HG02588 (cell line): ENCODE results near the gene CBR3.
A peak's percentile ranks its signal among the peaks of the same experiment; 100 is the strongest.
"Not testable (repeated sequence)": the region's sequence is repeated elsewhere in the genome, so short reads cannot be mapped to it uniquely, and the experiment has no call there.

Source experiments
- ATAC-seq: cut with Tn5 transposase; IDR thresholded peaks from one replicate; pipeline ENCODE4 v1.9.1; 2021; ENCODE audit warnings: mild to moderate bottlenecking, moderate library complexity; ENCODE audit not compliant: unreplicated experiment

The CBR3 gene

GRCh38 chr21:36117286-36117741, 17.6 kb upstream of the CBR3 start:
- ATAC-seq: no peak

- no peak for ATAC-seq
Observed at GRCh38 chr21:36120304-36120888, 14.5 kb upstream of the CBR3 start.

- no peak for ATAC-seq
Observed at GRCh38 chr21:36122977-36123376, 11.9 kb upstream of the CBR3 start.

- no peak for ATAC-seq
Observed at GRCh38 chr21:36124395-36124794, 10.5 kb upstream of the CBR3 start.

- no peak for ATAC-seq
Observed at GRCh38 chr21:36125512-36126207, 9.2 kb upstream of the CBR3 start.

- ATAC-seq: no peak
Observed at GRCh38 chr21:36126208-36126565, 8.7 kb upstream of the CBR3 start.

- no peak for ATAC-seq
Observed at GRCh38 chr21:36126621-36127110, 8.2 kb upstream of the CBR3 start.

GRCh38 chr21:36127250-36127904, 7.5 kb upstream of the CBR3 start:
- ATAC-seq: no peak

GRCh38 chr21:36127977-36128376, 6.9 kb upstream of the CBR3 start:
- no peak for ATAC-seq

- ATAC-seq: no peak
Observed at GRCh38 chr21:36129219-36129618, 5.7 kb upstream of the CBR3 start.

- ATAC-seq: not testable (repeated sequence)
Observed at GRCh38 chr21:36130414-36130762, 4.5 kb upstream of the CBR3 start.

- ATAC-seq: not testable (repeated sequence)
Observed at GRCh38 chr21:36130839-36131238, 4.0 kb upstream of the CBR3 start.

GRCh38 chr21:36132696-36133095, 2.2 kb upstream of the CBR3 start:
- ATAC-seq: no peak

- no peak for ATAC-seq
Observed at GRCh38 chr21:36135391-36136102, 668 bp downstream of the CBR3 start.

GRCh38 chr21:36139791-36140190, 4.9 kb downstream of the CBR3 start:
- not testable (repeated sequence) for ATAC-seq

GRCh38 chr21:36141513-36141925, 6.6 kb downstream of the CBR3 start:
- ATAC-seq: peak; percentile 70

- not testable (repeated sequence) for ATAC-seq
Observed at GRCh38 chr21:36144233-36144632, 9.4 kb downstream of the CBR3 start.

- ATAC-seq: no peak
Observed at GRCh38 chr21:36145259-36145658, 10.4 kb downstream of the CBR3 start.

- no peak for ATAC-seq
Observed at GRCh38 chr21:36147911-36148310, 13.0 kb downstream of the CBR3 start.

GRCh38 chr21:36148886-36149285, 14.0 kb downstream of the CBR3 start:
- ATAC-seq: no peak
